NCI-H748 treated with DMSO at 0.1 percent for 48 hours (cell line): ENCODE results near the gene TMEM253.

Source experiments
- DNase-seq: peaks from one replicate; lab custom pipeline; 2025; lab: John Stamatoyannopoulos, UW

TMEM253 gene

DNA sequence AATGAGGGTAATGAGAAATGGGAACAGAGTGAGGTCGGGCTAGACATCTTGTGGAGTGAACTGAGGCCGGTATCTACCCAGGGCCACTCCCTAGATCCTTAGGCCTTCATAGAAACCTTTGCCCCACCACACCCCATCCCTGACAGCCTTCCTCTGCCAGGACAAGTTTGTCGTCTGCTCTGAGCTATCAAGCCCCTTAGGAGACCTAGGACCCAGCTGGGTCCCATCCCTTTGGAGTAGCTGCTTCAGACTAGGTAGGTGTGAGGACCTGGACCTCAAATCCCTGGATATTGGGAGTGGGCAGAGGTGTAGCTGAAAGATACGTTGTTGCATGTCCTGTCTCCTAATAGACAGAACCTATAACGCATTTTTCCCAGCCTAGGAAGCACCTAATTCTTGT is at the start of gene TMEM253:
TSS of gene TMEM253 (plus strand) at position 136 of the 400 bp plus-strand sequence. CDS start 278 bp downstream, outside the sequence.
- DNase-seq = no peak

DNA sequence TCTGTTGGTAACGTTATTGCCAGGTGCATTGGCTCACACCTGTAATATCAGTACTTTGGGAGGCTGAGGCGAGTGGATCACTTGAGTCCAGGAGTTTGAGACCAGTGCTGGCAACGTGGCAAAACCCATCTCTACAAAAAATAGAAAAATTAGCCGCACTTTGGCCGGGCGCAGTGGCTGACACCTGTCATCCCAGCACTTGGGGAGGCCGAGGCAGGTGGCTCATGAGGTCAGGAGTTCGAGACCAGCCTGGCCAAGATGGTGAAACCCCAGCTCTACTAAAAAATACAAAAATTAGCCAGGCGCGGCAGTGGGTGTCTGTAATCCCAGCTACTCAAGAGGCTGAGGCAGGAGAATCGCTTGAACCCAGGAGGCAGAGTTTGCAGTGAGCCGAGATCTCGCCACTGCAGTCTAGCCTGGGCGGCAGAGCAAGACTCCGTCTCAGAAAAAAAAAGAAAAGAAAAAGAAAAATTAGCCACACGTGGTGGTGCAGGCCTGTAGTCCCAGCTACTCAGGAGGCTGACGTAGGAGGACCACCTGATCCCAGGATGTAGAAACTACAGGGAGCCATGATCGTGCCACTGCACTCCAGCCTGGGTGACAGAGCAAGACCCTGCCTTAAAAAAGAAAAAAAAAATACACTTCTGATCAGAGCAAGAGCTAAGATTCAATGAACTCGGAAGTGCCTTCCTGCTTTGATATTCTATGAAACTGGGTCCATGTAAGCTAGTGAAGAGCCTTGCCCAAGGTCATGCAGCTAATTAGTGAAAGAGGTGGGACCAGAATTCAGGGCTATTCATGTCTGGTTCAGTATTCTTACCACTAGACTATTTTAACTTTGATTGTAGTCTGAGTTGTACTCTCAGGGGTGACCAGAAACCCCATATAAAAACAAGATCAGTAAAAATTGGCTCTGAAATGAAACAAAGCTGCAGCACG is 47.4 kb upstream of the TMEM253 start:
- DNase-seq = no peak

DNA sequence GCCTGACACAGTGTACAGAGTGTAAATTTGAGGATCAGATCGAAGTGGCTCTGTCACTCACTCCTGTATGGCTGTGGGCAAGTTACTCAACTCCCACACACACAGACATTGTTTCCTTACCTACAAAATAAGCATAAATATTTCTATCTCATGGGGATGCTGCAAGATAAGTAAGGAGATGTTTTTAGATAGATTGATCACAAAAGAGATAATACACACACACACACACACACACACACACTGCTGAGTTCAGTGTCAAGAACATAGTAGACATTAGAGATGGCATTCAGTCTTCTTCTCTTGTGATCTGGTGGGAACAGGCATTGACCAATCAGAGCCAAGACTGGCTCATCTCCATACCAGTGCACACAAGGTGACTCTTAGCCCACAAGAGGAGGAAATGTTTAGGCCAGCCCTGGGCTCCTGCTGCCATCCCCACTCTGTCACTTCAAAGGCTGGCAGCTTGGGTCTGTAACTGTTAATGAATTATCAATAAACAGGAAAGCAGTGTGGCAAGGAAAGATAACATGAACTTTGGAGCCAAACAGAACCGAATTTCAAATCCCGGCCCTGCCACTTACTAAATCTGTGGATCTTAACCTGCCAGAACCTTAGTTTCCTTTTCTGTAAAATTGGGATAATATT is 46.6 kb upstream of the TMEM253 start:
- no peak for DNase-seq

DNA sequence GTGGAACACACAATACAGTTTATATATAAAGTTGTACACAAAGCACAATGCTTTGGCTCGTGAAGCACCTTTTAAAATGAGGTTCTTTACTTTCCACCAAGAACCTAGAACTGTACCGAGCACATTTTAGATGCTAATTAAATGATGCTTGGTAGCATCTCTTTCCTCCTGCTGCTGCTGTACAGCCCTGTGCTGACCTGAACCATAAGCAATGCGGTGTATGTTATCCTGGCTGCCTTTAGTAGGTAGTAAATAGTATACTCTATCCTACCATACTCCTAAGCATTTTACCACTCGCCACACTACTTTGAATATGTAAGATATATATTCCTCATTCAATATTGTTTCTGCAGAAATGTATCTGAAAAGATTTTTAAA is 46.1 kb upstream of the TMEM253 start:
- DNase-seq = no peak

DNA sequence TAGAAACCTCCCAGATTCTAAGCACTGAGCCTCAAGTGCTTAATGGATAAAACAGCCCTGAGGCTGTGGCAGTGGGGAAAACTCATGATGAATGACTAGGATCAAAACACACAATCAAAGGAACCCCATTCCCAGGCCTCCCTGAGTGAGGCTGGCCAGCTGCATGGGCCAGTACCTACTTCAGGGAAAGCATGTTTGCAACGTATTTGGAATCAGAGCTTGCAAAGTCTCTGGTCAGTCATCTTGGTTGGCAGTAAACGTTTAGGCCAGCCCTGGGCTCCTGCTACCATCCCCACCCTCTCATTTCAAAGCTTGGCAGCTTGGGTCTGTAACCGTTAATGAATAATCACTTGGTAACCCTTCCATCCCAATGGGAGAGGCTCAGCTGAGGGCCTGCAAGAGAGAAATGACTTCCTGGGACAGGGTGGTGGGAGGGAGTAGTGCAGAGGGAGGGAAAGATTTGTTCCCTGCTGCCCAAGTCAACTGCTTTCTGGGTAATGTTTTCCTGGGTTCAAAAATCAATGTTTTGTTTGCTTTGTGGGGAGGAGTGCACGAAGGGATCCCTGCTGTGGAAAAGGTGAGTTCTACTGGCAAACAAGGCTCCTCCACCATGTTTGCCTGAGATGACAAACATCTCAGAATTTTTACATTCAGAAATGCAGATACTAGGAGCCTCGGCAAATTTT is 45.3 kb upstream of the TMEM253 start:
- no peak for DNase-seq

DNA sequence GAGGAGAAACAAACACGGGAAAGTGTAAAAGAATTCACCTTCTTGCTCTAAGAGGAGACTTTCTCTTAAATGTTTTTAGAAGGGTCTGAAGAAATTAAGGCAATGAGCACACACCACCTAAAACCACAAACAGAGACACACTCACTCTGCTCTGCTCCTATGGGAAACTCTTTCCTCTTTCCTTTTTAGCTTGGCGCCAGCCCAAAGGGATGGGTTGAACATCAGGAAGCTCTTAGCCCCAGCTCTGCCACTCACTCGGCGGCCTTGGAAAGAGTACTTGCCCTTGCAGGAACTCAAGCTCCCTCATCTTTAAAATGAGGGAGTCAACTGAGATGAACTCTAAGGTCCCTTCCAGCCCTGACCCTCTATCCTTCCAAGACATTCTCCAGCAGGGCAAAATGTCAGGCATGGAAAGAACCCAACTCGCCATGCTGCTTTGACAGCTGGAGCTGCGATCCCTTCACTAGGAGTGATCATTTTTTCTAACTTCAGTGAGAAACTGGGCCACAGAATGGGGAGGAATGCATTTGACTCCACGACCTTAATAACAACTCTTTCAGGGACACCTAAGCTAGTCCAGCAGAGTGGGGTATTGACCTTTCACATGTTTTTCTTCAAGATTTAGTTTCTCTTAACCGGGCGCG is 44.2 kb upstream of the TMEM253 start:
- no peak for DNase-seq

DNA sequence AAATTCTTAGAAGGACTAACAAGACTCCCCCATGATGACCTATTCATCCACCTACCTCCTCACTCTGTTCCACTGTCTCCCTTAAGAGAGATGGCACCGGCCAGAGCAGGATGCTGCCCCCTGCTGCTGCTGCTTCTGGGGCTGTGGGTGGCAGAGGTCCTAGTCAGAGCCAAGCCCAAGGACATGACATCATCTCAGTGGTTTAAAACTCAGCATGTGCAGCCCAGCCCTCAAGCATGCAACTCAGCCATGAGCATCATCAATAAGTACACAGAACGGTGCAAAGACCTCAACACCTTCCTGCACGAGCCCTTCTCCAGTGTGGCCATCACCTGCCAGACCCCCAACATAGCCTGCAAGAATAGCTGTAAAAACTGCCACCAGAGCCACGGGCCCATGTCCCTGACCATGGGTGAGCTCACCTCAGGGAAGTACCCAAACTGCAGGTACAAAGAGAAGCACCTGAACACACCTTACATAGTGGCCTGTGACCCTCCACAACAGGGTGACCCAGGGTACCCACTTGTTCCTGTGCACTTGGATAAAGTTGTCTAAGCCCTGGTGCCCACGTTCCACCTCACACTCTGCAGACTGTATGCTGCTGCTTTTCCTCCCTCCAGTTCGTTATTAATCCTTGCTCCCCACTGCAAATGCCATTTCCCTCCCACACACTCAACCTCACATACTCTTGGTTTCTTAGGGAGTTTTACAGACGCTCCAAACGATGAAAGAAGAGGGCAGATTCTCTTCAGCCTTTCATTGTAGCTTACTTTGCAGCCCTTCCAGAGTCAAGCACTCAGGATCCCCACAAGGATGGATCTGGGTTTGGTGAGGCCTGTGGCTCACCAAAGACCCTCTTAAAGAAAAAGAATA is 42.8 kb upstream of the TMEM253 start, which contains the start of gene RNASE8:
TSS of gene RNASE8 (plus strand) at position 20 of the 873 bp plus-strand sequence. CDS start at position 91, 71 bp downstream.
- DNase-seq = no peak

DNA sequence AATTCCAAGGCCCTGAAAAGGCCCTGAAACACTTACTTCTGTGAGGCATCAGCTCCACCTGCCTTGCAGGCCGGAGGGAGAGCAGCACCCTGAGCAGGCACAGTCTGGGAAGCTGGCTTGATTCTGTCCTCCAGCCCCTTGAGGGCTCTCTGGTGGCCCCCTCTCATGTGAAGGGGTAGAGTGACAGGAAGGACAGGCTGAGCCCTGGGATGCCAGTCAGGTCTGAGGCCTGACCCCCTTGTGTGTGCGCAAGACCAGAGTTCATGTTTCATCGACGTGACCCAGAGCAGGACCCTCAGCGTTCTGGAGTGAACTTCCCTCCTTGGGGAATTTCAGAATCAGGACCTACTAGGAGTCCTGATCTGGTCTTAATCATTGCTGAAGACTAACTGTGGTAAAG is 42.0 kb upstream of the TMEM253 start:
- DNase-seq = no peak

DNA sequence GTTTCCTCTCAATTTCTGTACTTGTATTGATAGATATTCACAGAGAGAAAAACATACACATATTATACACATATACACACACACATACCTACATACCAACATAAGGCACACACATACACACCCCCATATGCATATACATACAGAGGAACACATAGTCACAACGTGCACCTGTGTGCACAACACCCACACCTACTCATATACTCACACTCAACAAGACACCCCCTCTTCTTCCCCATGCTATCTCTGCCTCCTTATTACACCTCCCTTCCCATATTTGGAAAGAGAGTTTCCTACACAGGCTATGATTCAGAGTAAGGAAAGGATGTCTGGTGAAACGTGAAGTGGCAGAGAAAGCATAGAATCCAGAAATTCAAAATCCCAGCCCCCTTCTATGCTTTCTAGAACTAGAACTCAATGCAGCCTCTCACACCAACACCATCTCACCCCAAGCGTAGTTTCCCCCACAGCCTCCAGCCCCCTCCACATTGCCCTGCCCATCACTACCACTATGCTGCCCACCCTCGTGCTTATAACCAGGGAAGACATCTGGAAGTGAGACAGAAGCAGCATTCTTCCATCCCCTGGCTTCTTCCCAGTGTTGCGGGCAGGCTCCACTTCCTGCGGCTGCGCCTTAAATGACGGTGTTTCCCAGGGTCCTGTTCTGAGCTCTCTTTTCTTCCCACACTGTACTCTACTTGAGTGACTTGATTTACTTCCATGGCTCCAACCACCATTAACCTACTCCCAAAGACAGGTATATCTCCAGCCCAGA is 40.8 kb upstream of the TMEM253 start:
- DNase-seq = no peak

DNA sequence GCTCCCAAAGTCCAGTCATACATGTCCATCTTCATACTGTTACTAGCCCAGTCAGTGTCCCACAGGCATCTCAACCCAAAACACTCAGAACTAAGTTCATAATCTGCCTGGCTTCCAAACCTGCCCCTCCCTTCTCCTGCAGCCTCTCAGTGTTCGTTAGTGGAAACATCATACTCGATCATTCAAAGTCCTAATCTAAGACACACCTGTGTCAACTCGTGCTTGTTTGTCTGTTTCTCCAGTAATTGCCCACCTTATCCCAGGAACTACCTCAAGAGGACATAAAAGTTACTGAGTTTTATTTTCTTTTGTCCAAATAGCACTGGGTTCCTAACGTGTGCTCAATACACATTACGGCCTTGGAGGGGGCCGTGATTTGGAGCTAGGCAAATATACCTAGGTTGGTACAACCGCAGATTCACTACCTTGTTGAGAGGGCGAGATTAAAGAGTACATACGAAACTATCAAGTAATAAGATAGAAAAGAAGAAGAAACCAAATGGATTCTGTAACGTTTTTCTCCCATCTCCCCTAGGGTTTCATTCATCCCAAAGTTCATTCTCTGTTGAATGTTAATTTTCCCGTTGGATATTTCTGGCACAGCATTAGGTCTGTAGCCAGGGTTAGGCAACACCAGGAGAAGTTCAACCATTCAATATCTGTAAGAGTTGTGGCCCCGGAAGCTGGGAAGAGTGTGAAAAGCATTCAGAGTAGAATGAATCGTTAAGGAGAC is 40.1 kb upstream of the TMEM253 start:
- DNase-seq = no peak

DNA sequence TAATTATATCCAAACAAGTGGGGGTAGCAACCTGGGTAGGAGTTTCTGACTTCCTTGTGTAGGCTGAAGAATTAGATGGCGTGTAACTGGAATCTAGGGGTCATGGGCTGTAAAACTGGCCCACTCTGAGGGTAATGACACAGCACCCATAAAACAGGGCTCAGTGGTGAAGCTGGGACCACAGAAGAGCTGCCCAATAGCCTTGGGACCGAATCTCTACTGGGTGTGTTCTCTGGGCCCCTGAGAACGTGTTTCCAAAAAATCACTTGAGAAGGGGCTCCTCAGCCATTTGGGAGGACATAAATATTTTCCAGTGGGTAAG is 39.6 kb upstream of the TMEM253 start:
- DNase-seq = no peak

DNA sequence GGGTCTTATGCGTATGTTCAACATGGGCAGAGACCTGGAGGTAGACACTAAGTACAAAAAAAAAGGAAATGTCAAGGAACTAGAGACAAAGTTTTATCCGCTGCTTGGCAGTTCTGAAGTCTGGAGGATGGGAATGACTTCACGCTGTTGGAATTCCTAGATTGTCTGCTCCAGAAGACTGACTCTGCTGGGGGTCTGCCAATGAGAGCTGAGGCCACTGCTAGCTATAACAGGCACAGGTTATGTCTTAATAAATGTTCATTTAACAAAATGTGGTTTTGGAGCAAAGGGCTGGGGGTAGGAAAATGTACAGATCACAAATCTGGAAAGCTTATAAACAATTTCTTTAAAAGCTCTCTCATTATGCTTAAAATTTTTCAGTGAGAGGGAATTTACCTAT is 37.4 kb upstream of the TMEM253 start:
- no peak for DNase-seq

DNA sequence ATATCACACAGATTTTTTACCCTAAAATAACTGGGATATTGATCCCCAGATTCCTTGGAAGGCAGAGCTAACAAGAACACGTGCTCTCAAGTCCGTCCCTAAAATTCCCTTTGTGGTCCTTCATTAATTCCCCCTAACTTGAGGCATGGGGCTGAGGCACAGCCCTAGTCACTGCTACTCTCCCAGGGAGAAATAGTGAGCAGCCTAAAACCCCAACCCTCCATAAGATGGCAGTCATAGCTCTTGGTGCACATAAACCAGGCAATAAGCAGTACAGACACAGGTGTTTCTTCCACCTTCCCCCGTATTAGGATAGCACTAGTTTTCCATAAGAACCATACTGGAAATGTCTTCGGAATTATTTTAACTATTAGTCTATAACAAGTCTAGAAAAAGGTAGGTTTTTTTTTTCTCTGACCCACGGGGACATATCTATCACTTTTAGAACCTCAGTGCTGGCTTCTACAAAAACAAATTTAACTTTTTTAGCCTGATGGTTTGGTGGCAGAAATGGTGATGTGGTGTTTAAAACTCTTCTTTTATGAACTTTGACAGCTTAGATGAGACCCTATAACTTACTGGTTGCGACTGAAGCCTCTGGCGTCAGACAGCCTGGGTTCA is 33.9 kb upstream of the TMEM253 start:
- peak; percentile 11 for DNase-seq

DNA sequence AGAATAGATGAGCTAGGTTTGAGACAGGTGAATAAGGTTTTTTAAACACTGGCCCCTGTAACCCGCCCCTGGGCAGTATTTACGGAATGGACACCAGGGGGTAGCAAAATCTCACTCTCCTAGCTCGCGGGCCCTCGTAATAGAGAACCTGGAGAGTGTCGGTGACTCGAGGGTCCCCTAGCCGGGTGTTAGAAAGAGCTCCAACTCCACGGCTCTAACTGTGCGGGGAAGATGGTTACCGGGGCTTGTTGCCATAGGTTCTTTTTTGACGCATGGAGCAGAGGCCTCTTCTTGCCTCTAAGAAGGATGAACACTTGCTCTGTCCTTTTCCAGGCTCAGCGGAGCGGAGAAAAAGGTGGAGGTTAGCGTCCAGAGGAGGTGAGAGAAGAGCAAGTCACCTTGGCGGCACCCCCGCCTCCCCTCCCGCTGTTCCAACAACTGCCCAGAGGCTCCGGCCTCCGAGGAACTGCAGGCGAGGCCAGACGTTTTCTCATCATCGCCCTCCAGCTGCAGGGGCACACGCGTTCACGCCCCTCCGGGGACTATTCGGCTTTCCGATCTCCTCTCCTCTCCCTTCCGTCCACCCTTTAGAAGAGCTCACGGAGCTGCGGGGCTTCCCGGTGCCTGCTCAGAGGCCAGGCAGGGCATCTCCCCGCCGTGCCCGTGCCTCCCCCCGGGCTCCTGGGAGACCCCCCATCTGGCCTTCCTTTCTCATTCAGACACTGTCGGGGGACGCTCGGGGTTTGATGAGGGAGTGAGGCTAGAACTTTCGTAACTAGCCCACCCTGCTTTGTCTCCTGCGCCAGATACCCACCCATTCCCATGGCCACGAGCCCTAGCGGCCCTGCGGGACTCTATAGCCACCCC is 32.1 kb upstream of the TMEM253 start:
- DNase-seq = peak; percentile 69

DNA sequence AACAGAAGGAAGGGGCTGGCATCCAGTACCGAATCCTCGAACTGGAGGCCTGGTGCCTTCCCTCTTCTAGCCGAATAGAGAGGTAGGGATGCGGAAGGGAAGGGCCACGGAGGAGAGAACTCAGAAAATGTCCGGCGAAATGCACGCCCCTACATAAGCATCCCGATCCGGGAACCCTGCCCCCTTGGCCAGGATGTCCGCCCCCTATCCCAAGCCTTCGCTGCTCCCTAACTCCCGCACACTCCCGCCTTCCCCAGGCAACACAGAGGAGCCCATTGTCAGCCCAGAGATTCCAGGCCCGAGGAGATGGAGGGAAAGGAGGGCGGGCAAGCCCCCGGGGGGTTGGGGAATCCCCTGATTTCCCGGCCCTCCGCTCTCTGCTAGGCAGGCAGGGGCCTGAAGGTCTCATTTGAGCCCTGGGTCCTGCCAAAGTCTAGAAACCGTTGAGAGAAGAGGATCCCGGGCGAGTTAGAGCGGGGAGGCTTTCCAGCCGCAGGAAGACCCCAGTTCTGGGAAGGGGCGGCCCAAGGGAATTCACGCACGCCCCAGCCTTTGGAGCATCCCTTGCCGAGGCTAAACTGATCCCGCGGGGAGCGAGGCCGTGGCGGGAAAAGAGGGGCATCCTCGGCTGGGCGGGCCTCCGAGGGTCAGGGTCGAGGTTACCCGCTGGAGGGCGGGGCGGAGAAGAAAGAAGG is 31.3 kb upstream of the TMEM253 start:
- DNase-seq = peak; percentile 34

DNA sequence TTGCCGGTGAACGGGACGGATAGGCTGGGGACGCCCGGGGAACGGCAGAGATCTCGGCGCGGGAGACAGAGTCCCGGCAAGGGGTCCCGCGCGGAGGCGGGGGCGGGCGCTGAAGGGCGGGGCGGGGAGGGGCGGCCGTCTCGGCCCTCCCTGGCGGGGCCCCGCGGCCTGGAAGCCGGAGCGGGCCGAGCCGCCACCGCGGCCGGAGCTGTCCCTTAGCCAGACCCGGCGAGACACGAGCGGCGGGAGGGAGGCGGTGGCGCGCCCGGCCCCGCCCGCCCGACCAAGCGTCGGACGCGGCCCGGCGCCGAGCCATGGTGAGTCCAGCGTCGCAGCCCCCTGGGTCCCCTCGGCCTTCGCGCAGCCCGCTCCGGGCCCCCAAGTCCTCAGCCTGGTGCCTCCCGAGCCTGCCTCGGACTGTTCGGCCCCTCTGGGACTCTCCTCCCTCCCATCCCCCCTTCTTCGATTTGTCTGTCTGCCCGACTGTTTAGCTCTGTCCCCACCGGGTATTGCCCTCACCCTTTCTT is 30.7 kb upstream of the TMEM253 start, which contains the start of gene ARHGEF40:
TSS of gene ARHGEF40 (plus strand) at position 222 of the 527 bp plus-strand sequence. CDS start at position 315, 93 bp downstream.
- no peak for DNase-seq

DNA sequence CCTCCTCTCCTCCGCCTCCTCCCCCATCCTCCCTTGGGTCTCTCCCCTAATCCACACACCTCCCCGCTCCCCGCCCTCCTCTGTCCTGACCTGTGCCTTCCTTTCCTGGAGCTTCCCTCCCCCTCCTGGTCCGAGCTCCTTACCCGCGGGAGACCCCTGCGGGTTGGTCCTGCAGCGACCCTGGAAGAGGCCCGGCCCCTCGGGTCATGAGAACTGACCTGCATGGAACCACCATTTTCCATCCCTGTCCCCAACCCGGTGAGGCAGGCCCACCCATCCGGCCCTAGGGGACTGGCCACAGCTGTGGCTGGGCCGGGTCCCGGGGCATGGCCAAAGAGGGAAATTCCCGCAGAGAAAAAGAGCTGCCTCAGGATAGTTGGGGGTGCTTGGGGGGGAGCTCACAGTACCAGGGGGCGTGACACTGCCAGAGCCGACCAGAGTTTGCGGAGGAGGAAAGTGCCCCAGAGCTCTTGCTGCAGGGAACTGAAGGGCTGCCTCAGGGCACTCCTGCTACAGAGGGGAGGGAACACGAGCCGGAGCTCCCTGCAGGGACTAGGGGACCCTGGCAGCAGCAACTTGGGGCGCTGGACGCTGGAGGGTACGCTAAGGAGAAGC is 30.1 kb upstream of the TMEM253 start:
- no peak for DNase-seq
